ENCODE results near the gene RSPH6A. TPM values are rescaled to one million over a fixed set of nuclear protein-coding genes. Genes with fewer than 3 reads are reported as not detected.

The RSPH6A gene
- total RNA-seq, 4 donors from 2014 or later, result 0.23 TPM; not detected in 3

DNA sequence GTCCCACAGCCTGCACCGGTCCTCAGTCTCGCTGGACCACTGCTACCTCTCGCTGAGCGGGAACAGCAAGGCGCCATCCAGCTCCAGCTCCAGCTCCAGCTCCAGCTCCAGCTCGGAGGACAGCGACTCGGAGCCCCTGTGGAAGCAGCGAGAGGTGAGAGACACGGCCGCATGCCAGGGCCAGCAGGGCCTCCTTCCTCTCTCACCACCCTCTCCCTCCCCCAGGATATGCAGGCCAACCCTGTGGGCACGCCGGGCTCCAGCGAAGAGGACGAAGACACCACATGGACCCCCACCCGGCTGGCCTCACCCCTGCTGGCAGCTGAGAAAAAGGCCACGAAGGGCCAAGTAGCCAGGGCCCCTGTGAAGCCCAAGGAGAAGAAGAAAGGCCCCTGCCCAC is 53.4 kb downstream of the RSPH6A start:
- Histone ChIP-seq H3K36me3 (no peaks in the 10 kb centered on the region), H3K4me1 (peaks cover 3 to 46% (median 32%) of the 10 kb centered on the region in 3 donors), H3K4me3 (no peak overlapping the region), H3K9me3 (no peaks in the 10 kb centered on the region), H3K27ac (no peak overlapping the region), H3K27me3 (no peaks in the 10 kb centered on the region)
- WGBS, 2 donors (ENCODE audit: low coverage in 1 of 2), result 75 to 100% methylated on average over 1 to 2 of the region's 17 CpGs
- no peak for ATAC-seq
- TF ChIP-seq, protein P1, sequence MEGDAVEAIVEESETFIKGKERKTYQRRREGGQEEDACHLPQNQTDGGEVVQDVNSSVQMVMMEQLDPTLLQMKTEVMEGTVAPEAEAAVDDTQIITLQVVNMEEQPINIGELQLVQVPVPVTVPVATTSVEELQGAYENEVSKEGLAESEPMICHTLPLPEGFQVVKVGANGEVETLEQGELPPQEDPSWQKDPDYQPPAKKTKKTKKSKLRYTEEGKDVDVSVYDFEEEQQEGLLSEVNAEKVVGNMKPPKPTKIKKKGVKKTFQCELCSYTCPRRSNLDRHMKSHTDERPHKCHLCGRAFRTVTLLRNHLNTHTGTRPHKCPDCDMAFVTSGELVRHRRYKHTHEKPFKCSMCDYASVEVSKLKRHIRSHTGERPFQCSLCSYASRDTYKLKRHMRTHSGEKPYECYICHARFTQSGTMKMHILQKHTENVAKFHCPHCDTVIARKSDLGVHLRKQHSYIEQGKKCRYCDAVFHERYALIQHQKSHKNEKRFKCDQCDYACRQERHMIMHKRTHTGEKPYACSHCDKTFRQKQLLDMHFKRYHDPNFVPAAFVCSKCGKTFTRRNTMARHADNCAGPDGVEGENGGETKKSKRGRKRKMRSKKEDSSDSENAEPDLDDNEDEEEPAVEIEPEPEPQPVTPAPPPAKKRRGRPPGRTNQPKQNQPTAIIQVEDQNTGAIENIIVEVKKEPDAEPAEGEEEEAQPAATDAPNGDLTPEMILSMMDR (IDR thresholded peaks at IDR 0.05), result no peak
- TF ChIP-seq EP300 (IDR thresholded peaks at IDR 0.05), result no peak
- TF ChIP-seq POLR2AphosphoS5 (IDR thresholded peaks at IDR 0.05), result no peak
- no peak for TF ChIP-seq POLR2A (IDR thresholded peaks at IDR 0.05)

DNA sequence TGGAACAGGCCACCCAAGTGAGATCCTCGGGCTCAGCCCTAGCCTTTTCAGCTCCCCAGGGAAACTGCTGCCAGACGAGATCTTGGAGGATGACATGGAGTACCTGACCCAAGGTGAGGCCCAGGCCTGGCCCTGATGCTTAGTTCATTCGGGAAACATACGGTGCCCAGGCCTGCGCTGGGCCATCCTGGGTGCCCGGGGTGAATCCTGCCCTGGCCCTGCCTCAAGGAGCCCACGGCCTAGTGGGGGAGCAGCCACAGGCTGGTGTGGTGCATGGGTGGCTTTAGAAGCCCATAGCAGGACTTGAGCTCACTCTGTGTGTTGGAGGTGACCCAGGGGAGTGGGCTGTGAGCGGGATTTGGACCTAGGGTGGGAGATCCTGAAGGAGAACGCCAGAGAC is 56.2 kb downstream of the RSPH6A start:
- WGBS, 2 donors (ENCODE audit: low coverage in 1 of 2), result 60 to 70% methylated on average over 1 to 3 of the region's 9 CpGs
- no peak for TF ChIP-seq POLR2AphosphoS5 (IDR thresholded peaks at IDR 0.05)
- no peak for TF ChIP-seq EP300 (IDR thresholded peaks at IDR 0.05)
- TF ChIP-seq POLR2A (IDR thresholded peaks at IDR 0.05), result no peak
- TF ChIP-seq, protein P1 (IDR thresholded peaks at IDR 0.05), result no peak
- Histone ChIP-seq H3K4me3 (no peak overlapping the region), H3K36me3 (no peaks in the 10 kb centered on the region), H3K9me3 (no peaks in the 10 kb centered on the region), H3K27ac (no peak overlapping the region), H3K4me1 (peaks cover 0 to 18% (median 4%) of the 10 kb centered on the region in 3 donors), H3K27me3 (no peaks in the 10 kb centered on the region)
- ATAC-seq, result no peak

DNA sequence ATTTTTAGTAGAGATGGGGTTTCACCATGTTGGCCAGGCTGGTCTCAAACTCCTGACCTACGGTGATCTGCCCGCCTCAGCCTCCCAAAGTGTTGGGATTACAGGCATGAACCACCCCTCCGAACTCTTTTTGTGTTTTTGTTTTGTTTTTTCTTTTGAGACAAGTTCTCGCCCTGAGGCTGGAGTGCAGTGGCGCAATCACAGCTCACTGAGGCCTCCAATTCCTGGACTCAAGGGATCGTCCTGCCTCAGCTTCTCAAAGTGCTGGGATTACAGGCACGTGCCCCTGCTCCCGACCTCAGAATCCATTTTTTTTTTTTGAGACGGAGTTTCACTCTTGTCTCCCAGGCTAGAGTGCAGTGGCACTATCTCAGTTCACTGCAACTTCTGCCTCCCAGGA is 57.4 kb downstream of the RSPH6A start:
- 77% methylated on average over 9 of the region's 9 CpGs; no CpG with 5 or more reads in 1 of the 2 donors for WGBS, 2 donors (ENCODE audit: low coverage in 1 of 2)

DNA sequence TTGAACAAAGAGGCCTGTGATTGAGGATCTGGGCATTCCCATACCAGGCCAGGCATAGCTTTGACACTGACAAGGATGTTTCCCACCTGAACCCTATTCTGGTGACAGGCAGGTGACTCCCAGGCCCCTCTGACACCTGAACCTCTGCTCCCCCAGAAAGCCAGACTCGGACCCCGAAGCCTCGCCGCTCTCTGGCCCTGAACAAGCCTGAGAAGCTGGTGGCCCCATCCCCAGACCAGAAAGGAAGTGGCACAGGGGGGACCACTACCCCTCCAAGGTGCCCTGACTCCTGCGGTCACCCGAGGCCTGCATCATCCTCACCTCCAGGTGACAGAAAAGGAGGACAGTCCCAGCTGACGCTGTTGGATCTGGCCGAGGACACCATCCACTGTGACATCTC is 60.8 kb downstream of the RSPH6A start:
- TF ChIP-seq POLR2A (IDR thresholded peaks at IDR 0.05) (no peak), POLR2AphosphoS5 (IDR thresholded peaks at IDR 0.05) (no peak), EP300 (IDR thresholded peaks at IDR 0.05) (no peak)
- TF ChIP-seq, protein P1 (IDR thresholded peaks at IDR 0.05), result no peak
- H3K9me3 ChIP-seq, result no peaks in the 10 kb centered on the region
- 100% methylated on average over 2 of the region's 8 CpGs; no CpG with 5 or more reads in 1 of the 2 donors for WGBS, 2 donors (ENCODE audit: low coverage in 1 of 2)
- no peaks in the 10 kb centered on the region for H3K27me3 ChIP-seq
- no peaks in the 10 kb centered on the region for H3K36me3 ChIP-seq
- ATAC-seq, result no peak
- H3K4me3 ChIP-seq, result no peak overlapping the region
- no peaks in the 10 kb centered on the region for H3K4me1 ChIP-seq
- H3K27ac ChIP-seq, result no peak overlapping the region

More for the DNA sequence above, 57.4 kb downstream of the RSPH6A start:
- no peaks in the 10 kb centered on the region for H3K27me3 ChIP-seq
- H3K4me1 ChIP-seq, result peaks cover 0 to 6% (median 0%) of the 10 kb centered on the region in 3 donors
- ATAC-seq, result no peak
- no peaks in the 10 kb centered on the region for H3K36me3 ChIP-seq
- H3K9me3 ChIP-seq, result no peaks in the 10 kb centered on the region
- no peak for TF ChIP-seq EP300 (IDR thresholded peaks at IDR 0.05)
- TF ChIP-seq POLR2A (IDR thresholded peaks at IDR 0.05), result no peak
- TF ChIP-seq POLR2AphosphoS5 (IDR thresholded peaks at IDR 0.05), result no peak
- TF ChIP-seq, protein P1 (IDR thresholded peaks at IDR 0.05), result no peak
- H3K4me3 ChIP-seq, result no peak overlapping the region
- H3K27ac ChIP-seq, result no peak overlapping the region

DNA sequence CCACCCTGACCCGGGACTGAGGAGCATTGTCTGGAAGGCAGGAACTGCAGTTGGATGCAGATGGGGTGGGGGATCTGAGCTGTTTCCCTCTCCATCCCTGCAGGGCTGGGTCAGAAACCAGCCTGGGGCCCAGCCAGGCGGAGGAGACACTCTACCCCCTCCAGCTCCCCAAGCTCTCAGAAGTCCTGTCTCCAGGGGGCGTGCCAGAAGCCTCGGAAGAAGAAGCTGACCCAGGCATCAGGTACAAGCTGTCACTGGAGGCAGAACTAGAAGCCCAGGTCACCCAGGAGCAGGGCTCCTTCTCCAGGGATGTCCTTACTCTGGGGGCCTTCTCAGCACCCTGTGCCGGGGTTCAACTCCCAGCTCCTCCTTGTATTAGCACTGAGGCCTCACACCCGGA is 61.6 kb downstream of the RSPH6A start:
- TF ChIP-seq POLR2AphosphoS5 (IDR thresholded peaks at IDR 0.05) (no peak), EP300 (IDR thresholded peaks at IDR 0.05) (no peak), POLR2A (IDR thresholded peaks at IDR 0.05) (no peak)
- TF ChIP-seq, protein P1 (IDR thresholded peaks at IDR 0.05), result no peak
- no peaks in the 10 kb centered on the region for H3K4me1 ChIP-seq
- no peaks in the 10 kb centered on the region for H3K9me3 ChIP-seq
- no peaks in the 10 kb centered on the region for H3K27me3 ChIP-seq
- no peak overlapping the region for H3K27ac ChIP-seq
- ATAC-seq, result no peak
- no peaks in the 10 kb centered on the region for H3K36me3 ChIP-seq
- H3K4me3 ChIP-seq, result no peak overlapping the region
- WGBS, 2 donors (ENCODE audit: low coverage in 1 of 2), result 73% methylated on average over 2 of the region's 6 CpGs; no CpG with 5 or more reads in 1 of the 2 donors

All from gastroesophageal sphincter (tissue), 4 donors.